NCI-H2196 treated with DMSO at 0.1 percent for 48 hours (cell line): ENCODE data around the gene NEU3.
"Not testable (repeated sequence)": the region's sequence is repeated elsewhere in the genome, so short reads cannot be mapped to it uniquely, and the experiment has no call there.

ENCODE experiments used
- DNase-seq: peaks from one replicate; lab custom pipeline; 2025; ENCODE audit not compliant: unreplicated experiment; lab: John Stamatoyannopoulos, UW

Gene NEU3

DNA sequence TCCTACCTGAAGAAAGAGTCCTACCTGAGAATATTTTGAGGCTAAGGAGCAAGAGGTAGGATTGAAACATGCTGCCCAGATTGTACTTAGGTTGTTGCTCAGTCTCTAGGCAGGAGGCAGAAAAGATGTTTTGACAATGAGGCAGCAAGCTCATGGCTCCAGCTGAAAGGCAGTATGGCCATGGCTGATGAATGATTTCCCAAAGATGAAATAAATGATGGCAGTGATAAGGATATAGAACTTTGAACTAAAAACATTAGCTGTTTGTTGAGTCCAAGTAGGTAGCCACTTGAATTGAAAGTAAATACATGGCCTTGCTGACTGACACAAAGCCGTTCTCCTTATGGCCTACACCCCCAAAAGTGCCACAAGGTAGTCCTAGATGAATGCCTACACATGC lies 6.8 kb upstream of the NEU3 start:
- DNase-seq: no peak

DNA sequence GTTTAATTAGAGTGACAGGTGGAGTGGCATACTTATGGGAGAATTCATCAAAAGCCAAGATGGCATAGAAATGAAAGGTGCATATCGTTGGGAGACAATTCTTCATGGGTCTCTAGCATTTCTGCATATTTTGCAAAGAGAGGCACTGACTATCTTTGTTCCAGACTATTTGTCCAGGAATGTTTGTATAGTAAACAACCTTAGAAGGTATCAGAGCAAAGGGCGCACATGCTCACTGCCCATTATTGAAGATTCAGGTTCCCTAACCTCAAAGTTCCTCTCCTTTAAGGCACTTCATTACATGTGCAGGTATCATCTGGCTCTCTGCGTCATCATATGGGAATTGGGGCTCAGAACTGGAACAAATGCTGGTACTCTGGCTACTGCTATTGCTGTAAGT lies 4.7 kb upstream of the NEU3 start:
- DNase-seq: no peak

DNA sequence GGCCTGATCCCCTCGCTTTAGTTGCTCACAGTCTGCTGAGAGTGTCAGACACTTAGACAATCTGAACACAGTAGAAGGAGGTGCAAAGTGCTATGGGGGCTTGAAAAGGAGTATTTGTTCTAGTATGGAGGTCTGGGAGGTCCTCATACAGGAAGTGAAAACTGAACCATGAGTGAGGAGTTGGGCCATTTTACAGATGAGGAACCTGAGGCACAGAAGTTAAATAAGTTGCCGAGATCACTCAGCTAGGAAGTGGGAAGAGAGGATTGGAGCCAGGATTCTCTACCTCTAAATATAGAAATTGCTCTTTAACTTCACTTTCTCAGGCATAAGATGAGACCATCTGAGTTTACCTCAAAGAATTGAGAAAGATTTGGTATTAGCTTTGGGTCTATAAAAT lies 4.0 kb upstream of the NEU3 start:
- DNase-seq: no peak

DNA sequence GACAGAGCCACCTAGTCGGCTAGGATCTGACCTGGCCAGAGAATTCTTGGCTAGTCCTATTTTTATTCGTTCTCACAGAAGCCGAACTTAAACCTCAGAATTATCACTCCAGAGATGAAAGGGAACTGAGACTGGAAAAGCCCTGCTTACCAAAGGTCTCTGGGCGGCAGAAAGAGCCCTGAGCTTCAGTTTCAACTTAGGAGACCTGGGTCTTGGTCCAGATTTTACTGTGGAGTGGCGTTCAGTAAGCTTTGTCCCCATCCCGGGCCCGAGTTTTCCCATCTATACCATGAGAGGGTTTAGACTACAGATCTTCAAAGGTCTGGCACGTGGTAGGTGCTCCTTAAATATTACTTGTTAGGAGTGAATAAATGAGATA lies 516 bp downstream of the NEU3 start:
- DNase-seq: no peak

DNA sequence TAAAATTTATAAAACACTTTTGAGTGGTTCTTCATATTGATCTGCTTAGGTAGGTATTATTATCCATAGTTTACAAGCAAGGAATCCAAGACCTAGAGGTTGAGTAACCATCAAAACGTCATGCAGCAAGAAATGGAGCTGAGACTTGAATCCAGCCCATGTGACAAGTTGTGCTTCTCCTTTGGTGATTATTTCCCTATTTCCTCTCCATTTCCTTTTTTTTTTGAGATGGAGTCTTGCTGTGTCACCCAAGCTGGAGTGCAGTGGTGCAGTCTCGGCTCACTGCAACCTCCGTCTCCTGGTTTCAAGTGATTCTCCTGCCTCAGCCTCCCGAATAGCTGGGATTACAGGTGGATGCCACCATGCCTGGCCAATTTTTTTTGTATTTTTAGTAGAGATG lies 1.4 kb downstream of the NEU3 start:
- DNase-seq: not testable (repeated sequence)

DNA sequence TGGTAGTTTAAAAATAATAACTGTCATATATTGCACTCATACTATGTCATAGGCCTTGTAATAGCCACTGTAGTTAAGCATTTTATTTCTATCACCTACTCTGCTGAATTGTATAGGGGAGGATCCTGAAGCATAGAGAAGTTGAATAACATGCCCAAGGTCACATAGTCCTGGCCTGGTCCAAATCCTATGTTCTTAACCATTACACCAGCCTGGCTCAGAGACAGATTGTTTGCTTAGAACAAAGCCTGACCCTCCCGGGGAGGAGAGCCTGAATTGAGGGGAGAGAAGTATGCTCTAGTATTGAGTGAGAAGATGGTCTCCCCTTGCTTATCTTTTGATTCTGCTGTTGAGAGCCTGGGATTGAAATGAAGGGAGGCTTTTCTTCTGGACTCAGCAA lies 2.2 kb downstream of the NEU3 start:
- DNase-seq: no peak

DNA sequence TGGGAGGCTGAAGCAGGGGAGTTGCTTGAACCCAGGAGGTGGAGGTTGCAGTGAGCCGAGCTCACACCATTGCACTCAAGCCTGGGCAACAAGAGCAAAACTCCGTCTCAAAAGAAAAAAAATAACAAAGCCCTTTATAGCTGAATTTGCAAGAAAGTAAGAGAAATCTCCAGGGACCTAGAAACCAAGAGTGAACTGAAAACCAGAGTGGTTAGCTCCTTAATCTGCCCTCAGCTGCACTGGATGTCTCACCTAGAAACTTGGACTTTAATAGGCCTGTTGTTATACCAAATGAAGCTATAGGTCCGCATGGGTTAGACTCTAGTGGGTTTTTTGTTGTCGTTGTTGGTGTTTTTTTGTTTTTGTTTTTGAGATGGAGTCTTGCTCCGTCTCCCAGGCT lies 4.1 kb downstream of the NEU3 start:
- DNase-seq: no peak

DNA sequence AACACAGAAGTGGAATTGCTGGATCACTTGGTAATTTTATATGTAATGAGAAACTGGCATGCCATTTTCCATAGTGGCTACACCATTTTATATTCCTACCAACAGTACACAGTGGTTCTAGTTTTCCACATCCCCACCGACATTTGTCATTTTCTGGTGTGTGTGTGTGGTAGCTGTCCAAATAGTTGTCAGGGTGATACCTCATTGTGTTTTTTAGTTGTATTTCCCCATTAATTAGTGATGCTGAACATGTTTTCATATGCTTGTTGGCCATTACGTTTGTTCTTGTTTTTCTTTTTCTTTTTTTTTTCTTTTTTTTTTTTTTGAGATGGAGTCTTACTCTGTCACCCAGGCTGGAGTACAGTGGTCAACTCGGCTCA lies 12.2 kb downstream of the NEU3 start:
- DNase-seq: no peak

DNA sequence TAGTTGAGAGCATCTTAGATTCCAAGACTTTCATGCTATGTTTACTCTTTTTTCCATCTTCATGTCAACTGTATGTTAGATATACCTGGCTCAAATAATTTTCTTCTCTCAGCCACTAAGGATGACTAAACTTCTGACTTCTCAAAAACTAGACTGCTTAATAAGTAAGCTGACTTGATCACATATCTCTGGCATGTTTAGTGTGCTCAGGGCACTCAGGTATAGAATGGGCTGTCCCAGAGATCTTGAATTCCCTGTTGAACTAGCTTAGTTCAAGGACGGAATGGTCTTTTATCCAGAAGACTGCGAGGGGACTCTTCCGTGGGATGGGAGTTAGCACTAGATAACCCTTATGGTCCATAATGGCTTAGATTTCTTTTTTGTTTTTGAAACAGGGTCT lies 13.0 kb downstream of the NEU3 start:
- no peak for DNase-seq

DNA sequence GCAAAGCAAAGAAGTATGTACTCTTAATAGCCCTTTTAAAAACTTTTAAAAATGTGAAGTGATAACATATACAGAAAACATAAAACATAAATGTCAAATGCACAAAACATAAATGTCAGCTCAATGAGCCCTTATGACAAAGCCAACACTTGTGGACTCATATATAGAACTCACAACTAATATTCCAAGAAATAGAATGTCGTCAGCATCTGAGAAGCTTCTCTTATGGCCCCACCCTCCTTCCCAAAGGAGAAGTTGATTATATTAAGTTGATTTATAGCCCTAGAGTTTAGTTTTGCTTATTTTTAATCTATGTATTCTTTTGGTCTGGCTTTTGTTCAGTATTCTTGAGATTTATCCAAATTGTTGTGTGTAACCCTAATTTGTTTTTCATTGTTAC lies 13.8 kb downstream of the NEU3 start:
- no peak for DNase-seq

DNA sequence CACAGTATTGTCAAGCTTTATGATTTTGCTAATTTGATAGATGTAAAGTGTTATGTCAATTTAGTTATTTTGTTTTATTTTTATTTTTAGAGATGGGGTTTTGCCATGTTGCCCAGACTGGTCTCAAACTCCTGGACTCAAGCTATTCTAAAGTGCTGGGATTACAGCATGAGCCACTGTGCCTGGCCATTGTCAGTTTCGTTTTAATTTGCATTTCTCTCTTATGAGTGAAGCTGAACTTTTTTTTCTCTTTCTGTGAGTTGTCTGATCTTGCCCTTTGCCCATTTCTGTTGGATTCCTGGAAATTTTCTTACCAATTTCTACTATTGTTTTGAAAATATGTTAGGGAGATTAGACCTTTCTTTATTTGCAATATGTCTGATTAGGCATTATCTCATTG lies 15.5 kb downstream of the NEU3 start:
- DNase-seq: no peak

DNA sequence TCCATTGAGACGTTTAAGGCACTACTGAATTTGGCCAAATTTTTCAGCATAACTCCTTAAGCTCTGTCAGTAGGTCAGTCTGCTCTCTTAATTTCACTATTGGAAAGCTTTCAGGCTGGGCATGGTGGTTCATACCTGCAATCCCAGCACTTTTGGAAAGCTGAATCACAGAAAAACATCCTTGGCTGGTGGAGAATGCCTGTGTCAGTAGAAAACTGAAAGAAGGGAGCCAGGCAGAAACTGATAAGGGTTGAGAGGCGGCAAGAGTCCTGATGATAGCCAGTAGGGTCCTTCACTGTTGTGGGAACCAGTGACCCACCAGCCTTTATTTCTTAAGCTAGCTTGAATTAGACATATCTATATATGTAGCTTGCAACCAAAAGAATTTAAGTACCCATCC lies 22.6 kb downstream of the NEU3 start:
- no peak for DNase-seq

DNA sequence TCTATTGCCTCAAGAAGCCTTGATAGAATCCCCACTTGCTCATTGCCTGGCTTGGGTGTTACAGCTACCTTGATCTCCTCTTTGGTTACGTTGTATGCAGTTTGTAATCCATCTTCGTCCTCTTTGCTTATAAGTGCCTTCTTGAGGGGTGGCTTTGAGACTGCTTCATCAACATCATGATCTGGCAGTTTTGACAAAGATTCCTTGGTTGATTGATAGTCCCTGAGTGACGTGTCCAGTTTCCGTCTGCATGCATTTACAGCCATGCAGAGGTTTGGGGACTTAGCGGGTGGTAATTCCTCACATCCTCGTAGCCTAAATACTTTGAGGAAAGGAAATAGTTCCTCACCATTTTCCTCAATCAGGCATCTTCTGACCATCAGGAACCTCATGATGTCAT lies 23.1 kb downstream of the NEU3 start:
- DNase-seq: no peak

DNA sequence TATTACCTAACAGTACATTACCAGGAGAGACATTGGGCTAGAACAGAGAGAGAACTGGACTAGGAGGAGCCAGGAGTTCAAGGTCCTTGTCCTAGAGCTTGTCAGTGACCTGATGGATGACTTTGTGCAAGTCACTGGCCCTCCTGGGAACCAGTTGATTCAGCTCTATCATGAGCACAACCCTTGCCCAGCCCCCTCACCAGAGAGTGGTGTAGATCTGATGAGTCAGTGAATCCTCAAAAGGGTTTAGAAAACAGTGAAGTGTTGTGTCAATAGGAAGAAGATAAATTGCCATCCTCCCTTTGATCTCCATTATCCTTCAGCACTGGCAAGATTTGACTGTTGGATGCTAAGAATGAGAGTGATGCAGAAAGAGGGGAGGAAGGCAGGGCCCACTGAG lies 24.3 kb downstream of the NEU3 start:
- no peak for DNase-seq

DNA sequence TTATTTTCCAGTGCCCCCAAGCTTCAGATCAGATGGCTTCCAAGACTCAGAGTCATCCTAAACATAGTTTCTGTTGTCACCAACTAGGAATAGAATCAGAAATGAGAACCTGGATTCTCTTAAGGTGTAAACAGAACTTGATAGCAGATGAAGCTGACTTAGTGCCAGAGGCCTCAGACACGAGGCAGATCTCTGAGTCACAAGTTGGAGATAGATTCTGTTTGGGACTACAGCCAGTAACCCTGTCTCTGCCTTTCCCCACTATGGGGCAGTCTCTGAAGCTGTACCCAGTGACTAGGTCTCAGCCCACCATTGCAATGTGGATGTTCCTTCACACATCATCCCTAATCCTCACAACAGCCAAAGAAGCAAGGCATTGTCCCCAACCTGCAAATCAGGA lies 25.4 kb downstream of the NEU3 start:
- DNase-seq: no peak

DNA sequence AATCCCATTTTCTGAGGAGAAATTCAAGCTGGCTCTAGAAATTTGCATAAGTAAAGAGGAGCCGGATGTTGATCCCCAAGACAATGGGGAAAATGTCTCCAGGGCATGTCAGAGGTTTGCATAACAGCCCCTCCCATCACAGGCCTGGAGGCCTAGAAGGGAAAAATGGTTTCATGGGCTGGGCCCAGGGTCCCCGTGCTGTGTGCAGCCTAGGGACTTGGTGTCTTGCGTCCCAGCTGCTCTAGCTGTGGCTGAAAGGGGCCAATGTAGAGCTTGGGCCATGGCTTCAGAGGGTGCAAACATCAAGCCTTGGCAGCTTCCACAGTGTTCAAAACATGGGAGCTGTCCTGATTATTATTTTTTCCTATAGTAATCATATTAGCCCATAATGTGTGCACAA lies 30.5 kb downstream of the NEU3 start:
- not testable (repeated sequence) for DNase-seq

DNA sequence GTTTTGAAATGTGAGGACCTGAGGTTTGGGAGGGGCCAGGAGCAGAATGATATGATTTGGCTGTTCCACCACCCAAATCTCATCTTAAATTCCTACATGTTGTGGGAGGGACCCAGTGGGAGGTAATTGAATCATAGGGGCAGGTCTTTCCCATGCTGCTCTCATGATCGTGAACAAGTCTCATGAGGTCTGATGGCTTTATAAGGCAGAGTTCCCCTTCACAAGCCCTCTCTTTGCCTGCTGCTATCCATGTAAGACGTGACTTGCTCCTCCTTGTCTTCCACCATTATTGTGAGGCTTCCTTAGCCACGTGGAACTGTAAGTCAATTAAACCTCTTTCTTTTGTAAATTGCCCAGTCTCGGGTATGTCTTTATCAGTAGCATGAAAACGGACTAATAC lies 31.6 kb downstream of the NEU3 start:
- DNase-seq: not testable (repeated sequence)

DNA sequence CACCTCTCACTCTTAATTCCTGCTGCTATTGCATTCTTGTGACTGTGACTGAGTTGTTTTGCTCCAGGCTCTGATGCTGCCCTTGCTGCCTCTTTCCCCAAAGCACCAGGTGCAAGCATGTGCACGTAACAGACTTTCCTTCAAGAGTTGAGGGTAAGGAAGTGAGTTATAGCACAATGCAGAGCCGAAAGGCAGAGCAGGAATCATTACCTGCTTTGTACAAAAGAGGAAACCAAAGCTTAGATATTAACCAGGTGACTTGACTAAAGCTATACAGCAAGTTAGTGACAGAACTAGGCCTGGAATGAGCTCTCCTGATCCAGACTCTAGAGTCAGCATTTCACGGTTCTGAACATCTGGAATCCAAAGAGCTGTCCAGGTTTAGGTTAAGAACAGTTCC lies 33.6 kb downstream of the NEU3 start:
- DNase-seq: no peak

DNA sequence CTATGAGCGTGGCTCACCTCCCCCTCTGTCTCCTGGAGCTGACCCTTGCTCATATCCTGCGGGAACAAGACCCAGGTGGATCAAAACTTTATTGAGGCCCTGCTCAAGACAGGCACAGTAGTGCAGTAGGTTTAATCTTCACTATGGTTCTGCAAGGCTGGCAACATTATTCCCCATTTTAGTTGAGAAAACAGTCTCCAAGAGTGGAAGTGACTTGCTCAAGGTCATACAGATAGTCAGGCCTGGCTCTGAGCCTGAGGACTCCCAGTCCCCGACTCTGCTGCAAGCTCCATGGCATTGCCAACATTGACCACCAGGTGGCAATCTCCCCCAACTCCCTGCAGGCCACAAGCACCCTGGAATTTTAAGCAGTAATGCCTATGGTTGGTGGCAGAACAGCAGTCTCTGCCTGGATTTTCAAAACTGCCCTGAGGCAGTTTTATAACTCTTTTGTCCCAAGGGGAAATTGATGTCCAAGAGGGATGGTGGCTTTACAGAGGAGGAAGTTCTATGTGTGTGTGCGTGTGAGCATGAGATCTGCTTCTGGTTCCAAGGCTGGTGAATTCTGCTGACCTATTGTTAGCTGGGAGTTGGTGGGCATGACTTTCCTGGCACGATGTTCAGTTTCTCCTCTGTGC lies 34.1 kb downstream of the NEU3 start:
- DNase-seq: peak; percentile 49

DNA sequence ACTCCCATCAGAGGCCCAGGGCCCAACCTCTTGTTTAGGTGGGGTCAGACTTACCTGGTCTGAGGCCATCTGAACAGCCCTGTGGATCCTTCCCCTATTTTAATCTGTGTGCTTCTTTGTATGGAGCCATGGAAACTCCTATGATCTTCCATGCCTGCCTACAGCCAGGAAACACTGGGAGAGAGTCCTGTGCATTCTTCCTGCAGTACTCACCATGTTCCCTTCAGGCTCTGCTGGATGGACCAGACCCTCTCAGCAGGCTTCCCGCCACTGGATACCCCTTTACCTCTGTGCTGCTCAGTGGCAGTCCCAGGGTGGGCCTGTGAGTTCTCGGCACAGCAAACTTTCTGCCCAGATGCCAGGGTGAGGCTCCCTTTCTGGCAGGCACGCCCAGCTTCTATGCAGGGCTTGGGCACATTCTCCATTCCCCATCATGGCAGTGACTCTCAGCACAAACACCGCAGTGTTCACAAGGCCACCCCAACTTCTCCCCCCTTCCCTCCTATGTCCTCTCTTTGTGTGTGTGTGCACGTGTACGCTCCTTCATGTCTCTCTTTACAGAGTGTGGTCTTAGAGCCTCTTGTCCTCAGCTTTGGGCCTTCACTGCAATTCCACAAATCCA lies 34.8 kb downstream of the NEU3 start:
- no peak for DNase-seq

DNA sequence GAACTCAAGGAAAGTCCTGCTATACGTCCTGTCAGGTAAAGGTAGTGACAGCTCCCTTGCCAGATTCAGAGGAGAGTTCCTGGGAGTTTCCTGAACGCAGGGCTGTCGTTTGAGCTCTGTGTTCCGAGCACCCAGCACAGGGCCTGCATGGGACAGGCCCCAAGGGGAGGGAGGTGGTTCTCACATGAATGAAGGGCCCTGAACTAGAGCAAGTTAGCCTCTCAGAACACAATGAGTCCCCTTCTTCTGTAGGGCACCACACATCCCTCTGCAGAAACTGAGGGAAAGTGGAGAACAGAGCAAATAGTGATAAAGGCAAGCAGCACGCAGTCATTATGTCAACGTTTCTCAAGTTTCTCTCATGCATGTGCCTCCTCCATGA lies 35.3 kb downstream of the NEU3 start:
- DNase-seq: no peak

DNA sequence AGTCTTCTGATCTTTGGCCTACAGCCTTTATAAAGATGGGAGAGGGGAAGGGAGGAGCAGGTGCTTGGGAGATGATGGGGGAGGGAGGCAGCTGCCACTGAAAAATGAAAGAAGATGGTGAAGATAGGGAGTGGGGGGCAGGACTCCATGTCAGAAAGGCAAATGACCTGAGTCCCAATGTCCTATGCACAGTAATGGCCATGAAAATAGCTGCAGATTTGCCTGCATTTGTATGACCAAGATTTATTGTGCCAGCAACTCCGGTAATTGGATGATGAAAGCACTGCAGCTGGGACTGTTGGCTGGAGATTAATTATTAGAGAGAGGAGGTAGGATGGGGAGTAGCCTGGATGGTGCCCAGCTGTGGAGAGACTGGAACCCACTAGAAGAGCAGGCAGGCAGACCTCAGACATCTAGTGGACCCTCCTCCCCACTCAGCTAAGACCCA lies 36.1 kb downstream of the NEU3 start:
- no peak for DNase-seq

DNA sequence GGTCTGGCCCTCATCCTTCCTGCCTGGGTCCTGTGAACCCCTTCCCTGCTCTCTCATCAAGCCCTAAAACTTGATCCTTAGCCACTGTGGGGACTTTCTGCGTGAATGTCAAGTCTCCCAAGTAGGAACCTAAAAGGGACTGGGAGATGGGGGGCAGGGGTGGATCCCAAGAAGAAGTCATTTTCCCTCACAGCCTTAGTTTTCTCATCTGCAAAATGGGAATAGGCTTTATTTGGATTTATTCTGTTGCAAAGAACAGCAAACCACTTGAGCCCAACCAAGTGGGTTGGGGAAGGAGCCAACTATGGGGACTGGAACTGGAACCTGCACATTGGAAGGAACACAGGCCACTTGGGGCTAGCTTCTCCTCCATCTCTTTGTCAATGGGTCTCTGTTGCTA lies 36.8 kb downstream of the NEU3 start:
- no peak for DNase-seq
